HEK293 (cell line): Measurements from ENCODE around the gene PILRA.

Source experiments
- HIC1 ChIP-seq: fragments of 450-650 bp; formaldehyde crosslinking; IDR thresholded peaks from 2 replicates; pipeline ENCODE4 v1.5.1; 2016; ENCODE audit warnings: missing biosample characterization, missing genetic modification characterization
- IKZF3 ChIP-seq: fragments of 450-650 bp; IDR thresholded peaks from 2 replicates; pipeline ENCODE4 v1.5.0; 2018; ENCODE audit warnings: missing biosample characterization, mild to moderate bottlenecking, missing genetic modification characterization, moderate library complexity
- INSM2 ChIP-seq: fragments of 450-650 bp; formaldehyde crosslinking; IDR thresholded peaks from 2 replicates; pipeline ENCODE4 v1.5.1; 2016; ENCODE audit warnings: missing biosample characterization, missing genetic modification characterization
- KLF1 ChIP-seq: fragments of 450-650 bp; formaldehyde crosslinking; IDR thresholded peaks from 2 replicates; pipeline ENCODE4 v1.5.1; 2016; ENCODE audit warnings: missing biosample characterization, missing genetic modification characterization
- KLF17 ChIP-seq: fragments of 450-650 bp; formaldehyde crosslinking; IDR thresholded peaks from 2 replicates; pipeline ENCODE4 v1.5.1; 2016; ENCODE audit warnings: missing biosample characterization, missing genetic modification characterization
- KLF9 ChIP-seq: fragments of 450-650 bp; formaldehyde crosslinking; IDR thresholded peaks from 2 replicates; pipeline ENCODE4 v1.5.1; 2016; ENCODE audit warnings: missing biosample characterization, missing genetic modification characterization, low read depth
- SP2 ChIP-seq: fragments of 450-650 bp; formaldehyde crosslinking; IDR thresholded peaks from 2 replicates; pipeline ENCODE4 v1.5.1; 2016; ENCODE audit warnings: missing biosample characterization, missing genetic modification characterization
- TSHZ1 ChIP-seq: fragments of 450-650 bp; formaldehyde crosslinking; IDR thresholded peaks from 2 replicates; pipeline ENCODE4 v1.5.1; 2016; ENCODE audit warnings: missing biosample characterization, missing genetic modification characterization, borderline replicate concordance
- ZBTB17 ChIP-seq: fragments of 450-650 bp; formaldehyde crosslinking; IDR thresholded peaks from 2 replicates; pipeline ENCODE4 v1.5.1; 2016; ENCODE audit warnings: missing biosample characterization, missing genetic modification characterization
- ZBTB48 ChIP-seq: fragments of 450-650 bp; formaldehyde crosslinking; IDR thresholded peaks from 2 replicates; pipeline ENCODE4 v1.5.1; 2016; ENCODE audit warnings: missing biosample characterization, missing genetic modification characterization
- ZBTB8A ChIP-seq: fragments of 450-650 bp; formaldehyde crosslinking; IDR thresholded peaks from 2 replicates; pipeline ENCODE4 v1.5.1; 2016; ENCODE audit warnings: missing biosample characterization, missing genetic modification characterization
- ZEB2 ChIP-seq: fragments of 450-650 bp; formaldehyde crosslinking; IDR thresholded peaks from 2 replicates; pipeline ENCODE4 v1.5.1; 2016; ENCODE audit warnings: missing biosample characterization, missing genetic modification characterization
- ZFP37 ChIP-seq: fragments of 450-650 bp; formaldehyde crosslinking; IDR thresholded peaks from 2 replicates; pipeline ENCODE4 v1.5.1; 2016; ENCODE audit warnings: missing biosample characterization, missing genetic modification characterization
- ZNF2 ChIP-seq: fragments of 450-650 bp; formaldehyde crosslinking; IDR thresholded peaks from 2 replicates; pipeline ENCODE4 v1.5.1; 2016; ENCODE audit warnings: missing biosample characterization, missing genetic modification characterization
- ZNF335 ChIP-seq: fragments of 450-650 bp; formaldehyde crosslinking; conservative IDR thresholded peaks from 2 replicates; pipeline ENCODE4 v1.5.1; 2016; ENCODE audit warnings: missing biosample characterization, missing genetic modification characterization
- ZNF362 ChIP-seq: fragments of 450-650 bp; formaldehyde crosslinking; IDR thresholded peaks from 2 replicates; pipeline ENCODE4 v1.5.1; 2016; ENCODE audit warnings: missing biosample characterization, missing genetic modification characterization
- ZNF561 ChIP-seq: fragments of 450-650 bp; IDR thresholded peaks from 2 replicates; pipeline ENCODE4 v1.5.1; 2018; ENCODE audit warnings: missing biosample characterization, missing genetic modification characterization, borderline replicate concordance
- ZNF580 ChIP-seq: fragments of 450-650 bp; formaldehyde crosslinking; IDR thresholded peaks from 2 replicates; pipeline ENCODE4 v1.5.1; 2016; ENCODE audit warnings: missing biosample characterization, missing genetic modification characterization
- ZNF600 ChIP-seq: fragments of 450-650 bp; formaldehyde crosslinking; IDR thresholded peaks from 2 replicates; pipeline ENCODE4 v1.5.1; 2016; ENCODE audit warnings: missing biosample characterization, missing genetic modification characterization
- ZNF660 ChIP-seq: fragments of 450-650 bp; IDR thresholded peaks from 2 replicates; pipeline ENCODE4 v1.5.1; 2018; ENCODE audit warnings: missing biosample characterization, mild to moderate bottlenecking, missing genetic modification characterization
- ZNF677 ChIP-seq: fragments of 450-650 bp; IDR thresholded peaks from 2 replicates; pipeline ENCODE4 v1.5.0; 2018; ENCODE audit warnings: missing biosample characterization, mild to moderate bottlenecking, missing genetic modification characterization, moderate library complexity
- ZNF843 ChIP-seq: fragments of 450-650 bp; formaldehyde crosslinking; IDR thresholded peaks from 2 replicates; pipeline ENCODE4 v1.5.1; 2016; ENCODE audit warnings: missing biosample characterization, missing genetic modification characterization
- ZSCAN5A ChIP-seq: fragments of 450-650 bp; formaldehyde crosslinking; IDR thresholded peaks from 2 replicates; pipeline ENCODE4 v1.5.1; 2016; ENCODE audit warnings: missing biosample characterization, missing genetic modification characterization

Gene PILRA

GRCh38 chr7:100335566-100336466 is 37.5 kb upstream of the PILRA start (continued):
- TF ChIP-seq INSM2 (tag by site-specific recombination) (peak; percentile 40; the same call in 1 of the 2 replicates), ZSCAN5A (tag by site-specific recombination) (peak; percentile 90; the same call in 1 of the 2 replicates), ZNF600 (tag by site-specific recombination) (peak; percentile 95), KLF17 (peak; percentile 91), ZNF2 (tag by site-specific recombination) (peak; percentile 81), ZBTB8A (tag by site-specific recombination) (peak; percentile 90), KLF9 (peak; percentile 57), ZNF335 (tag by site-specific recombination) (peak; percentile 97), TSHZ1 (tag by site-specific recombination) (peak; percentile 50; the same call in 1 of the 2 replicates), ZEB2 (peak; percentile 98), IKZF3 (tag by site-specific recombination) (peak; percentile 99), ZNF561 (tag by site-specific recombination) (peak; percentile 83), ZNF362 (tag by site-specific recombination) (peak; percentile 100), ZBTB17 (tag by site-specific recombination) (peak; percentile 88), HIC1 (tag by site-specific recombination) (peak; percentile 71; the same call in 1 of the 2 replicates), SP2 (peak; percentile 95), ZFP37 (tag by site-specific recombination) (peak; percentile 65; the same call in 1 of the 2 replicates), ZBTB48 (tag by site-specific recombination) (peak; percentile 59; the same call in 1 of the 2 replicates), KLF1 (tag by site-specific recombination) (peak; percentile 77), ZNF677 (0 out of 2 replicates have a peak, but pooled peaks have one; percentile 17), ZNF843 (tag by site-specific recombination) (peak; percentile 42; the same call in 1 of the 2 replicates), ZNF660 (tag by site-specific recombination) (peak; percentile 42; the same call in 1 of the 2 replicates), ZNF580 (tag by site-specific recombination) (peak; percentile 95)
